ENCODE data around the gene SUGCT.

The SUGCT gene

GRCh38 chr7:40836218-40836617, 701.4 kb downstream of the SUGCT start:
- no peak for DNase-seq (ENCODE audit: low read depth, low spot score)
- no peak overlapping the region for H3K4me3 ChIP-seq (ENCODE audit: low read length)

DNA sequence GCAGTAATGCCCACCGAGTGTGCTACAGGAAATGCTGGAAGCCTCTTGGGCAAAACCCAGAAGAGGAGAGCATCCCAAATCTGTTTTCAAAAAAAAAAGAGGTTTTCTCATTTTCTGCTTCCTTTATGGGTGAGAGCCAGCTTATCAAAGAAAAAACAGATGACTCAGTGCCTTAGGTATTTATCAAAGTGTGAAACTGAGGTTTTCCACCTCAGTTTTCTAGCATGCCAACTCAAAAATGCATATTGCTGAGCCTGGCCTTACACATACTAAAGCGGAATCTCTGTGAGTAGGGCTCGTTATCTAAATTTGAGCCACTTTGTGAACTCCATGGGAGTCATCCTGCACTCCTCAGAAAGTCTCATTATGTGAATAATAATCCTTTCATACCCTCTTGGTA, 705.1 kb downstream of the SUGCT start:
- no peak overlapping the region for H3K4me3 ChIP-seq (ENCODE audit: low read length)
- DNase-seq (ENCODE audit: low read depth, low spot score) = no peak

GRCh38 chr7:40840990-40841389, 706.2 kb downstream of the SUGCT start:
- H3K4me3 ChIP-seq (ENCODE audit: low read length) = no peak overlapping the region
- DNase-seq (ENCODE audit: low read depth, low spot score) = no peak

GRCh38 chr7:40842641-40843040, 707.8 kb downstream of the SUGCT start:
- H3K4me3 ChIP-seq (ENCODE audit: low read length) = no peak overlapping the region
- no peak for DNase-seq (ENCODE audit: low read depth, low spot score)

DNA sequence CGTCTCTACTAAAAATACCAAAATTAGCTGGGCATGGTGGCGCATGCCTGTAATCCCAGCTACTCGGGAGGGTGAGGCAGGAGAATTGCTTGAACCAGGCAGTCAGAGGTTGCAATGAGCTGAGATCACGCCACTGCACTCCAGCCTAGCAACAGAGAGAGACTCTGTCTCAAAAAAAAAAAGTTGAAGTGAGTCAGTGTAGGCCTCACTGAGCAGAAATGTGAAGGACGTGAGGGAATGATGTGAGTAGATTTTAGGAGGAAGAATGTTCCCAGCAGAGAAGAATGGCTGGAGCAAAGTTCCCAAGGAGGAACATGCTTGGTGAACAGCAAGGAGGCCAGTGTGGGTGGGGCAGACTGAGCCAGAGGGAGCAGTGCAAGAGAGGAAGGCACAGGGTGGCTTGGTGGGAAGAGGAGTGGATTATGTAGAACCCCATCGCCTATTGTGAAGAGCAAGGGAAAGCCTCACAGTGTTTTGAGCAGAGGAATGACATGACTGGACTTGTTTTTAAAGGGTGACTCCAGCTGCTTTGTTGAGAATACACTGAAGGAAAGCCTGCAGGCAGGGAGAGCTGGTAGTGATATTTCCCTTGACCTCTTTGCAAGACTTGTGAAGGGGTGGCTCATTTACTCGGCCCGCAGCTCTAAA, 708.7 kb downstream of the SUGCT start:
- no peak for DNase-seq (ENCODE audit: low read depth, low spot score)

DNA sequence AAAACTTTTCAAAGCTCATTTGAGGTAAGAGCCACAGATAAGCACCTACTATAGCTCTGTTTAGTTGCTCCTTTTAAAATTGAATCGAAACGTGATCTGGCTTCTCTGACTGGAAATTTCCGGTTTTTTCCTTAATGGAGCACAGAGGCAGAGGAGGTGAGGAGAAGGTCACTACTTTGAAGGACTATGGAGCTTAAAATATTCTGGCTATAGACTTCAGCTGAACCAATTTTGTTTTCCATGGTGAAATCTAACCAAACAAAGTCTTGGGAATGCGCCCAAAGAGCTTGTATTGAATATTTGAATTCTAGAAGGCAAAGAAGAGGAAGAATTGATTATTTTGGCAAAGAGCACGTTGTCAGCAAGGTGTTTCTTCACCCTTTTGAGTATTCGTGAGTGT, 711.1 kb downstream of the SUGCT start:
- H3K4me3 ChIP-seq (ENCODE audit: low read length) = no peak overlapping the region
- no peak for DNase-seq (ENCODE audit: low read depth, low spot score)

More for the DNA sequence above, 708.7 kb downstream of the SUGCT start:
- H3K4me3 ChIP-seq (ENCODE audit: low read length) = no peak overlapping the region

- no peak overlapping the region for H3K4me3 ChIP-seq (ENCODE audit: low read length)
- DNase-seq (ENCODE audit: low read depth, low spot score) = no peak
These were observed 713.1 kb downstream of the SUGCT start for GRCh38 chr7:40847921-40848320.

- no peak overlapping the region for H3K4me3 ChIP-seq (ENCODE audit: low read length)
- DNase-seq (ENCODE audit: low read depth, low spot score) = no peak
These were observed 713.9 kb downstream of the SUGCT start for GRCh38 chr7:40848541-40849221.

DNA sequence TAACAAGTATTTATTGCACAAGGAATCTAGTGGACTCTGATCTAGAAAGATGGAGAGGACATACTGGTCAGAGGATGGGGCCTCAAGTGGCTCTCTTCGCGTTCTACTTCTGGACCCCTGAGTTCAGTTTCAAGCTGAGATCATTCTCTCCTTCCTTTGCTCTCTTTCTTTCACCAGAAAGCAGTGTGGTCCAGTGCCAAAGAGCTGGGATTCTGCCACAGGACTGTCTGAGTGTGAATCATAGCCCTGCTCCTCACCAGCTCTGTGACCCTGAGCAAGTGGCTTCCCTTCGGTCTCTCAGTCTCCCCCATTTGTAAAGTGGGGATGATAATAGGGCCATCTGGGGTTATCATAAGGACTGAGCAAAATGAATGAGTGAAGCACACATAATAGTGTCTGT, 715.2 kb downstream of the SUGCT start:
- no peak overlapping the region for H3K4me3 ChIP-seq (ENCODE audit: low read length)
- no peak for DNase-seq (ENCODE audit: low read depth, low spot score)

GRCh38 chr7:40851001-40851400, 716.2 kb downstream of the SUGCT start:
- DNase-seq (ENCODE audit: low read depth, low spot score) = no peak
- no peak overlapping the region for H3K4me3 ChIP-seq (ENCODE audit: low read length)

GRCh38 chr7:40859076-40859475, 724.3 kb downstream of the SUGCT start:
- H3K4me3 ChIP-seq (ENCODE audit: low read length) = no peak overlapping the region
- no peak for DNase-seq (ENCODE audit: low read depth, low spot score)

DNA sequence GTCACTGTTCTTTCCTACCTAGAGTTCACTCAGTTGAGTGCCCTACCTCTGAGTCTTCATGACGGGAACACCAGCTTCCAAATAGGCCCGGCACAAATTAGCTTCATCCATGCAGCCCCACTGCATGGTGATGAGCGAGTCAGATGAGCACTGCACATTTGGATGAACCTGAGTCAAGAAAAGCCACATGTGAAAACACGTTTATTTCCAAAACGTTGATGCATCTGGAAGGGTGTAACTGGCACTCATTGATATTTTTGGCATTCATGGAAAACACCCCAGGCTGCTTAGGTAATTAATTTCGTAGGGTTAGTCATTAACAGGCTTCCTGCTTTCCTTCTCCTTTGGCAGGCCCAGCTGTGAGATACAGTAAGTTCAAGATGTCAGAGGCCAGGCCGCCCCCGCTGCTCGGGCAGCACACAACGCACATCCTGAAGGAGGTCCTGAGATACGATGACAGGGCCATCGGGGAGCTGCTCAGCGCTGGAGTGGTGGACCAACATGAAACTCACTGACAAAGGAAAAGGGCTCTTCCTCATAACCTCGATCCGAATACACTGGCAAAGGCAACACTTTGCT, 725.2 kb downstream of the SUGCT start:
- H3K4me3 ChIP-seq (ENCODE audit: low read length) = no peak overlapping the region
- DNase-seq (ENCODE audit: low read depth, low spot score) = no peak

- no peak for DNase-seq (ENCODE audit: low read depth, low spot score)
- no peak overlapping the region for H3K4me3 ChIP-seq (ENCODE audit: low read length)
These were observed 730.8 kb downstream of the SUGCT start for GRCh38 chr7:40865441-40866233.

- no peak for DNase-seq (ENCODE audit: low read depth, low spot score)
These were observed 731.8 kb downstream of the SUGCT start for GRCh38 chr7:40866601-40867000.

GRCh38 chr7:40870108-40870507, 735.3 kb downstream of the SUGCT start:
- DNase-seq (ENCODE audit: low read depth, low spot score) = no peak
- no peak overlapping the region for H3K4me3 ChIP-seq (ENCODE audit: low read length)

More at GRCh38 chr7:40866601-40867000, 731.8 kb downstream of the SUGCT start:
- H3K4me3 ChIP-seq (ENCODE audit: low read length) = no peak overlapping the region

DNA sequence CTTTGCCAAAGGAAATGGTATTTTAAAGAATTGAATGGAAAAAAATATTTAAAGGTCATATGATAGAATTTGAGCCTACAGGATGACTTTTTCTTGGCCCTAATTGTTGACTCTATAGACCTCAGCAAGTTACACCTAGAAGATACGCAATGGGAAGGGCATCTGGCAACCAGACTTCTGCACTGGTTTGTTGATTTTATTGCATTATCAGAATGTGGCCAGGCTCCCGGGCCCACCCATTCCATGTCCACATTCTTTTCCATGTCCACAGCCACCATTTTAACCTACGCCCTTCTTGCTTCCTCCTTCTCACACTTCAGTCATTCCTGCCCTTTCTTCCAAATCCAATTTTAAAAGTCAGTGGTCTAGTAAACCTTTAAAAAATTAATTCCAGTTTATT, 738.4 kb downstream of the SUGCT start:
- DNase-seq (ENCODE audit: low read depth, low spot score) = no peak
- no peak overlapping the region for H3K4me3 ChIP-seq (ENCODE audit: low read length)

DNA sequence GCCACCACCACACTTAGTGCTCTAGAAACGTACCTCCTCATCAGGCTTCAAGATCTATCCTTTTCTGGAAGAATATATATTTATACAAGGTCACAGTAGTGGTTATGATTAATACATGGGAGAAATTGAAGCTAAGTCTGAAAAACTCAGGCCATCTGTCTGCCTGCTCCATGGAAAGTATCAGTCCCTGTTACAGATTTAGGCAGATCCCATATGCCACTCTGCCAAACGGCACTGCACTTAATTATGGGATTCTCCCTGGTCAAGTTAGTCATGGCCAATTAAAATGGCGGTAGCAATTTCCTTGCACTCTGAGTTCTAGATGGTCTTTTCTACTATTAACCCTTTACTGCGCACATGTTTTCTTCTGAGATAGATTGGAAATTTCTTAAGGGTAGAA, 740.0 kb downstream of the SUGCT start:
- no peak overlapping the region for H3K4me3 ChIP-seq (ENCODE audit: low read length)
- DNase-seq (ENCODE audit: low read depth, low spot score) = no peak

DNA sequence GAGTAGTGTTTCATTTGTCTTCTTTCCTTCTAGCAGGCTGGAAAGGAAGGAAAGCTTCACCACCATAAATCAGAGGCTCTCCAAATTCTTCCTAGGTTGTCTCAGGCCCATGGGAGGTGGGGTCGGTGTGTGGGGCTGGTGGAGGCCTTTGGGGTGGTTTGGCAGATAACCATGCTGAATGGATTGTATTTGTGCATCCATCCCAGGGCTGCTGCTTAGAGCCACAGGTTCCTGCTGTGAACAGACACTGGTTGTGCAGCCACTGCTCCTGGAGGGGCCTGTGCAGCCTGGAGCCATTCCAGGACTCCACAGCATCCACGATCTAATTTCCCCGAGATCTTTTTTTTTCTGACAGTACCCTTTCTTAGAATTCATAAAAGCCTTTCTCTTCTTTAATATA, 741.8 kb downstream of the SUGCT start:
- DNase-seq (ENCODE audit: low read depth, low spot score) = no peak
- no peak overlapping the region for H3K4me3 ChIP-seq (ENCODE audit: low read length)

DNA sequence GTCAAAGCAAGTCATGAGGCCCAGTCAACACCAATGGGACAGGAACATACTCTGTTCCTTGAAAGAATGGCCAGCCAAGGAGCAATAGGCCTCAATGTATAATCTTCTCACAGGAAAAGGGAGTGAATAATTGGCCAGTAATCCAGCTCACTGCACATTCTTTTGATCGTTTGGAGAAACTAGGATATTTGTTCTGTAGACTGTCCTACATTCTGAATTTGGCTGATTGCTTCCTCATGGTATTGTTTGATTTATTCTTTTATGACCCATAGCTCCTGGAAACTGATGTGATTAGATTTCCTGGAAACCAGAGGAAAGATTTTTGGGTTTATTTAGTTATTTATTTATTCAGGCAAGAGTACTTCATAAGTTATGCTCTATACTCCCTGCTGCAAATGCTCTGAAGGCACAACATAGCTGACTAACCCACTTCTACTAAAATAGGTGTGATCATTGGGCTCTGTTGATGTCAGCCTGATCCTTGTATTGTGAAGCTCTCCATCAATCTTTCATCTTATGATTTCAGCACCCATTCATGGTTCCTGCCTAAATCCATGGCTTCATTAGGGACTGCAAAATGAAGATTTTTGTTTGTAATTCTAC, 745.2 kb downstream of the SUGCT start:
- H3K4me3 ChIP-seq (ENCODE audit: low read length) = no peak overlapping the region
- no peak for DNase-seq (ENCODE audit: low read depth, low spot score)

DNA sequence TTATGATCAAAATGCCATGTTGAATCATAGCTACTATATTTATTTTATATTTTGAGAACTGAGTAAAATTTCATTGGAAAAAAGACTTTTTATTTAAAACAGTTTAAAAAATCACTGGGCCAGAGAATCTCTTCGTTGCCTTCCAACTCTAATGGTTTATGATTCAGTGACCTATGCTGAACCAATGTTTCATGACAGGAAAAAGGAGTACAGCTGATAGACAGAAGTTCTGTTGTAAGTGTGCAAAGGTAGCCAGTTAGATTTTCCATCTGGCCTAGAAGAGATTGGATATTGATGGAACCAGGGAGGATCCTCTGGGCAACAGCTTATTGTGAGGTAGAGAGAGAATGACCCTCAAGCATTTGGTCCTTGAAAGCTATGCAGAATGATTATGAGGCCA, 745.8 kb downstream of the SUGCT start:
- DNase-seq (ENCODE audit: low read depth, low spot score) = no peak
- no peak overlapping the region for H3K4me3 ChIP-seq (ENCODE audit: low read length)

Measured in Jurkat, Clone E6-1 (cell line).